HEK293 (cell line): Measurements from ENCODE around the gene SYT2.
A peak's percentile ranks its signal among the peaks of the same experiment; 100 is the strongest.

Source experiments
- CTCF ChIP-seq: fragments of 450-650 bp; formaldehyde crosslinking; IDR thresholded peaks from 2 replicates; pipeline ENCODE4 v1.5.1; 2016; ENCODE audit warnings: missing biosample characterization, missing genetic modification characterization
- PBX3 ChIP-seq: sonication (generic); formaldehyde crosslinking; IDR thresholded peaks from 2 replicates; pipeline ENCODE4 v1.8.1; 2022; ENCODE audit warnings: mild to moderate bottlenecking, moderate library complexity, missing genetic modification reagents
- REST ChIP-seq: fragments of 450-650 bp; formaldehyde crosslinking; IDR thresholded peaks from 2 replicates; pipeline ENCODE4 v1.5.1; 2016; ENCODE audit warnings: missing biosample characterization, missing genetic modification characterization
- SETDB1 ChIP-seq: IDR thresholded peaks from one replicate; pipeline ENCODE4 v1.6.1; 2017; ENCODE audit warnings: mild to moderate bottlenecking, low read length, moderate library complexity, mixed read lengths; ENCODE audit not compliant: insufficient read length
- TSHZ1 ChIP-seq: fragments of 450-650 bp; formaldehyde crosslinking; IDR thresholded peaks from 2 replicates; pipeline ENCODE4 v1.5.1; 2016; ENCODE audit warnings: missing biosample characterization, missing genetic modification characterization, borderline replicate concordance
- ZBTB7A ChIP-seq: fragments of 450-650 bp; formaldehyde crosslinking; IDR thresholded peaks from 2 replicates; pipeline ENCODE4 v1.5.1; 2016; ENCODE audit warnings: low read depth, missing biosample characterization, missing genetic modification characterization
- ZFP3 ChIP-seq: fragments of 450-650 bp; formaldehyde crosslinking; IDR thresholded peaks from 2 replicates; pipeline ENCODE4 v1.5.1; 2016; ENCODE audit warnings: low read depth, missing biosample characterization, missing genetic modification characterization
- ZNF169 ChIP-seq: fragments of 450-650 bp; formaldehyde crosslinking; IDR thresholded peaks from 2 replicates; pipeline ENCODE4 v1.5.1; 2016; ENCODE audit warnings: missing biosample characterization, missing genetic modification characterization
- ZNF239 ChIP-seq: fragments of 450-650 bp; formaldehyde crosslinking; IDR thresholded peaks from 2 replicates; pipeline ENCODE4 v1.5.1; 2016; ENCODE audit warnings: missing biosample characterization, missing genetic modification characterization
- ZNF24 ChIP-seq: fragments of 450-650 bp; formaldehyde crosslinking; IDR thresholded peaks from 2 replicates; pipeline ENCODE4 v1.5.1; 2016; ENCODE audit warnings: missing biosample characterization, missing genetic modification characterization
- ZSCAN30 ChIP-seq: fragments of 450-650 bp; IDR thresholded peaks from 2 replicates; pipeline ENCODE4 v1.5.1; 2018; ENCODE audit warnings: missing biosample characterization, mild to moderate bottlenecking, missing genetic modification characterization, moderate library complexity

GRCh38 chr1:202553560-202554038, 156.7 kb downstream of the SYT2 start:
- peak; percentile 77; the same call in 1 of the 2 replicates for TF ChIP-seq TSHZ1 (tag by site-specific recombination)
- TF ChIP-seq REST (tag by site-specific recombination) = no peak
- TF ChIP-seq ZNF169 = no peak
- no peak for TF ChIP-seq PBX3
- peak; percentile 61; the same call in 1 of the 2 replicates for TF ChIP-seq ZNF24
- no peak for TF ChIP-seq CTCF (tag by site-specific recombination)
- TF ChIP-seq ZSCAN30 = no peak
- no peak for TF ChIP-seq SETDB1
- TF ChIP-seq ZNF239 (tag by site-specific recombination) = no peak
- no peak for TF ChIP-seq ZBTB7A (tag by site-specific recombination)
- no peak for TF ChIP-seq ZFP3 (tag by site-specific recombination)
